Hepatocyte (in vitro differentiated cells): Measurements from ENCODE around the gene SCGB1D1.

Experiments
- EZH2 ChIP-seq: fragments of 200-600 bp; sonication (generic); IDR thresholded peaks from 2 replicates; pipeline ENCODE4 v1.6.1; 2016; ENCODE audit warnings: antibody characterized with exemption, mild to moderate bottlenecking, borderline replicate concordance
- EZH2phosphoT487 ChIP-seq: fragments of 200-600 bp; sonication (generic); IDR thresholded peaks from one replicate; pipeline ENCODE4 v1.6.1; 2018; ENCODE audit warnings: antibody characterized with exemption, mild to moderate bottlenecking, low read depth, moderate library complexity; ENCODE audit not compliant: unreplicated experiment, severe bottlenecking
- TF ChIP-seq, protein P1 (sequence below): fragments of 200-600 bp; sonication (generic); IDR thresholded peaks from 2 replicates; pipeline ENCODE4 v1.5.1; 2016; ENCODE audit warnings: antibody characterized with exemption, mild to moderate bottlenecking; ENCODE audit not compliant: poor library complexity

DNA sequence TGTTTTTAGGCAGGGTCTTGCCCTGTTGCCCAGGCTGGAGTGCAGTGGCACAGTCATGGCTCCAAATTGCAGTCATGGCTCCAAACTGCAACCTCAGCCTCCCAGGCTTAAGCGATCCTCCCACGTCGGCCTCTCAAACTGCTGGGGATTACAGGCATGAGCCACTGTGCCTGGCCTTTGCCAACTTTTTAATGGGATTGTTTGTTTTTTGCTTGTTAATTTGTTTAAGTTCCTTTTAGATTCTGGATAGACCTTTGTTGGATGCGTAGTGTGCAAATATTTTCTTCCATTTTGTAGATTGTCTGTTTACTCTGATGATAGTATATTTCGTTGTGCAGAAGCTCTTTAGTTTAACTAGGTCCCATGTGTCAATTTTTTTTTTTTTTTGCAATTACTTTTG is 10.0 kb upstream of the SCGB1D1 start:
- TF ChIP-seq, protein P1, sequence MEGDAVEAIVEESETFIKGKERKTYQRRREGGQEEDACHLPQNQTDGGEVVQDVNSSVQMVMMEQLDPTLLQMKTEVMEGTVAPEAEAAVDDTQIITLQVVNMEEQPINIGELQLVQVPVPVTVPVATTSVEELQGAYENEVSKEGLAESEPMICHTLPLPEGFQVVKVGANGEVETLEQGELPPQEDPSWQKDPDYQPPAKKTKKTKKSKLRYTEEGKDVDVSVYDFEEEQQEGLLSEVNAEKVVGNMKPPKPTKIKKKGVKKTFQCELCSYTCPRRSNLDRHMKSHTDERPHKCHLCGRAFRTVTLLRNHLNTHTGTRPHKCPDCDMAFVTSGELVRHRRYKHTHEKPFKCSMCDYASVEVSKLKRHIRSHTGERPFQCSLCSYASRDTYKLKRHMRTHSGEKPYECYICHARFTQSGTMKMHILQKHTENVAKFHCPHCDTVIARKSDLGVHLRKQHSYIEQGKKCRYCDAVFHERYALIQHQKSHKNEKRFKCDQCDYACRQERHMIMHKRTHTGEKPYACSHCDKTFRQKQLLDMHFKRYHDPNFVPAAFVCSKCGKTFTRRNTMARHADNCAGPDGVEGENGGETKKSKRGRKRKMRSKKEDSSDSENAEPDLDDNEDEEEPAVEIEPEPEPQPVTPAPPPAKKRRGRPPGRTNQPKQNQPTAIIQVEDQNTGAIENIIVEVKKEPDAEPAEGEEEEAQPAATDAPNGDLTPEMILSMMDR: no peak
- TF ChIP-seq EZH2: no peak
- TF ChIP-seq EZH2phosphoT487: no peak
